Progenitor cell of endocrine pancreas (in vitro differentiated cells): ENCODE data around the gene CBX2. TPM values are rescaled to one million over a fixed set of nuclear protein-coding genes. Genes with fewer than 3 reads are reported as not detected.
A peak's percentile ranks its signal among the peaks of the same experiment; 100 is the strongest.

Experiments used
- DNase-seq: peaks from one replicate; pipeline ENCODE4 v3.0.0; 2021; ENCODE audit warnings: low spot score; ENCODE audit not compliant: unreplicated experiment
- H3K27ac Mint-ChIP-seq: 2 replicates; pipeline ENCODE4 v1.8.0; 2021; ENCODE audit warnings: mild to moderate bottlenecking, moderate library complexity, mixed read lengths
- H3K27me3 Mint-ChIP-seq: 2 replicates; pipeline ENCODE4 v1.8.0; 2021; ENCODE audit warnings: mixed read lengths
- H3K36me3 Mint-ChIP-seq: 2 replicates; pipeline ENCODE4 v1.8.0; 2022; ENCODE audit warnings: mixed read lengths; ENCODE audit not compliant: insufficient read depth
- H3K4me1 Mint-ChIP-seq: 2 replicates; pipeline ENCODE4 v1.8.0; 2021; ENCODE audit warnings: low read depth, mixed read lengths
- H3K4me3 Mint-ChIP-seq: 2 replicates; pipeline ENCODE4 v1.8.0; 2021; ENCODE audit warnings: low read depth, mild to moderate bottlenecking, moderate library complexity, mixed read lengths
- H3K9me3 Mint-ChIP-seq: 2 replicates; pipeline ENCODE4 v1.8.0; 2021; ENCODE audit warnings: low read depth, mixed read lengths
- CTCF ChIP-seq: fragments of 200-600 bp; sonication (generic); IDR thresholded peaks from one replicate; pipeline ENCODE4 v1.5.0; 2021; ENCODE audit warnings: antibody characterized with exemption, mild to moderate bottlenecking; ENCODE audit not compliant: unreplicated experiment
- total RNA-seq: library from RNA; stranded (reverse); gene quantifications from 2 replicates; pipeline ENCODE4 v1.2.1, GENCODE V29; 2021

Gene CBX2
- total RNA-seq, 1 donor from 2014 or later = 111 TPM

- DNase-seq = no peak
- Mint-ChIP-seq H3K27ac (peak overlapping the region; percentile 96), H3K4me1 (peaks cover 53% of the 10 kb centered on the region), H3K9me3 (no peaks in the 10 kb centered on the region), H3K27me3 (no peaks in the 10 kb centered on the region), H3K4me3 (peak overlapping the region; percentile 78), H3K36me3 (peaks cover 17% of the 10 kb centered on the region)
- TF ChIP-seq CTCF = no peak
These were observed 1.4 kb upstream of the CBX2 start for GRCh38 chr17:79776376-79777119.

GRCh38 chr17:79777120-79777893, 641 bp upstream of the CBX2 start:
- Mint-ChIP-seq H3K4me1 (peaks cover 53% of the 10 kb centered on the region), H3K4me3 (peak overlapping the region; percentile 78), H3K9me3 (no peaks in the 10 kb centered on the region), H3K27me3 (no peaks in the 10 kb centered on the region), H3K36me3 (peaks cover 21% of the 10 kb centered on the region), H3K27ac (peak overlapping the region; percentile 96)
- peak; percentile 59 for TF ChIP-seq CTCF
- DNase-seq = peak; percentile 58

GRCh38 chr17:79778504-79779083, 646 bp downstream of the CBX2 start:
- peak overlapping the region; percentile 88 for H3K4me3 Mint-ChIP-seq
- H3K4me1 Mint-ChIP-seq = peaks cover 56% of the 10 kb centered on the region
- H3K9me3 Mint-ChIP-seq = no peaks in the 10 kb centered on the region
- H3K36me3 Mint-ChIP-seq = peaks cover 28% of the 10 kb centered on the region
- H3K27me3 Mint-ChIP-seq = no peaks in the 10 kb centered on the region
- no peak for TF ChIP-seq CTCF
- no peak for DNase-seq
- H3K27ac Mint-ChIP-seq = peak overlapping the region; percentile 91

GRCh38 chr17:79779084-79779529, 1.2 kb downstream of the CBX2 start:
- no peaks in the 10 kb centered on the region for H3K27me3 Mint-ChIP-seq
- peaks cover 56% of the 10 kb centered on the region for H3K4me1 Mint-ChIP-seq
- no peaks in the 10 kb centered on the region for H3K9me3 Mint-ChIP-seq
- TF ChIP-seq CTCF = no peak
- H3K27ac Mint-ChIP-seq = peak overlapping the region; percentile 91
- peaks cover 29% of the 10 kb centered on the region for H3K36me3 Mint-ChIP-seq
- peak overlapping the region; percentile 88 for H3K4me3 Mint-ChIP-seq
- no peak for DNase-seq

- peaks cover 29% of the 10 kb centered on the region for H3K36me3 Mint-ChIP-seq
- no peak for DNase-seq
- TF ChIP-seq CTCF = no peak
- peaks cover 53% of the 10 kb centered on the region for H3K4me1 Mint-ChIP-seq
- H3K27me3 Mint-ChIP-seq = no peaks in the 10 kb centered on the region
- peak overlapping the region; percentile 88 for H3K4me3 Mint-ChIP-seq
- no peak overlapping the region for H3K27ac Mint-ChIP-seq
- H3K9me3 Mint-ChIP-seq = no peaks in the 10 kb centered on the region
These were observed 1.9 kb downstream of the CBX2 start for GRCh38 chr17:79779661-79780365.
